K562 (cell line): ENCODE data around the gene SPRYD7. TPM values are rescaled to one million over a fixed set of nuclear protein-coding genes. Genes with fewer than 3 reads are reported as not detected.

Source experiments
- ATAC-seq: fragments of 200-7000 bp; cut with Tn5 transposase; 3 replicates; pipeline ENCODE4 v1.9.1; 2020; ENCODE audit warnings: moderate library complexity
- BruUV-seq: library from RNA; stranded (reverse); fragments of 400-500 nt; replicated peaks from 2 replicates; lab custom pipeline; 2021; lab: Mats Ljungman, UMichigan
- CTCF ChIA-PET: fragments of 300-600 bp; formaldehyde crosslinking; extraction: SDS; loops from one replicate; lab custom pipeline; 2021; ENCODE audit warnings: low intra/inter-chr PET ratio; lab: Yijun Ruan, JAX
- POLR2A ChIA-PET: fragments of 300-600, 350-650 bp; sonication (Branson Sonifier 250); formaldehyde crosslinking; extraction: SDS; loops from one replicate; lab custom pipeline; 2021; ENCODE audit warnings: antibody characterized with exemption, inconsistent platforms; lab: Yijun Ruan, JAX
- DNase-seq, 4 experiments: peaks; one replicate each; pipeline versions ENCODE4 v3.0.0 to v3.0.0-alpha.2; 2011 to 2018; ENCODE audit warnings: low spot score in 3 of 4, mixed read lengths in 3 of 4; ENCODE audit errors: extremely low read depth in 1 of 4
- FAIRE-seq: peaks from 2 replicates; lab custom pipeline; 2011; peaks lifted over from hg19 to GRCh38; lab: Jason Lieb, UNC
- H2AFZ ChIP-seq: 2 replicates; pipeline ENCODE4 v1.6.0; 2011; ENCODE audit warnings: low read depth, low read length, control low read depth, inconsistent platforms
- H3K27ac ChIP-seq: fragments of 200-600 bp; 3 replicates; pipeline ENCODE4 v1.8.0; 2011; ENCODE audit warnings: low read depth, mild to moderate bottlenecking, control low read depth, inconsistent platforms, low read length, moderate library complexity, mixed read lengths; ENCODE audit errors: extremely low read depth
- H3K27me3 ChIP-seq, 2 experiments: fragments of 300-600 bp in 1 of 2; 2 replicates in 1 of 2; 3 replicates in 1 of 2; pipeline versions ENCODE4 v1.6.0 to v1.8.0; 2011; ENCODE audit warnings: inconsistent platforms in 2 of 2, low read length in 2 of 2, mild to moderate bottlenecking in 1 of 2, mixed read lengths in 1 of 2, moderate library complexity in 1 of 2; ENCODE audit not compliant: control insufficient read depth in 2 of 2, insufficient read depth in 2 of 2
- H3K36me3 ChIP-seq: fragments of 300-600 bp; 3 replicates; pipeline ENCODE4 v1.8.0; 2011; ENCODE audit warnings: mild to moderate bottlenecking, low read length, inconsistent platforms; ENCODE audit not compliant: control insufficient read depth, insufficient read depth
- H3K4me1 ChIP-seq, 2 experiments: fragments of 200-600 bp in 1 of 2; replicated peaks in 1 of 2; 2 replicates in 1 of 2; 3 replicates in 1 of 2; pipeline versions ENCODE4 v1.5.1 to v1.8.0; 2011; ENCODE audit warnings: inconsistent platforms in 2 of 2, low read length in 2 of 2, mild to moderate bottlenecking in 1 of 2, mixed read lengths in 1 of 2, moderate library complexity in 1 of 2; ENCODE audit not compliant: control insufficient read depth in 2 of 2, insufficient read depth in 2 of 2
- H3K4me2 ChIP-seq: 2 replicates; pipeline ENCODE4 v1.6.1; 2011; ENCODE audit warnings: low read length, control low read depth, inconsistent platforms, mixed read lengths; ENCODE audit not compliant: insufficient read depth
- H3K4me3 ChIP-seq: fragments of 200-600 bp; sonication (generic), shearing (Covaris generic); 2 replicates; pipeline ENCODE4 v1.5.1; 2016; ENCODE audit warnings: control low read depth, inconsistent platforms
- H3K79me2 ChIP-seq: fragments of 200-600 bp; 3 replicates; pipeline ENCODE4 v1.8.0; 2011; ENCODE audit warnings: low read length, inconsistent platforms; ENCODE audit not compliant: control insufficient read depth, insufficient read depth
- H3K9ac ChIP-seq, 2 experiments: 2 replicates each; pipeline versions ENCODE4 v1.6.0 to v1.6.1; 2011; ENCODE audit warnings: low read depth in 2 of 2, low read length in 2 of 2, control low read depth in 1 of 2, inconsistent platforms in 1 of 2, mild to moderate bottlenecking in 1 of 2, mixed read lengths in 1 of 2; ENCODE audit not compliant: insufficient read depth in 1 of 2
- H3K9me1 ChIP-seq: one replicate; pipeline ENCODE4 v1.6.0; 2011; ENCODE audit warnings: inconsistent platforms, mild to moderate bottlenecking, low read length, moderate library complexity; ENCODE audit not compliant: control insufficient read depth, insufficient read depth
- H3K9me3 ChIP-seq: replicated peaks from 2 replicates; pipeline ENCODE4 v1.5.1; 2011; ENCODE audit warnings: low read depth, low read length, inconsistent platforms; ENCODE audit not compliant: control insufficient read depth, insufficient read depth
- H4K20me1 ChIP-seq: replicated peaks from 2 replicates; pipeline ENCODE4 v1.6.1; 2011; ENCODE audit warnings: low read length, inconsistent platforms, mixed read lengths; ENCODE audit not compliant: control insufficient read depth, insufficient read depth
- ARID1B ChIP-seq: fragments of 450-650 bp; IDR thresholded peaks from 2 replicates; pipeline ENCODE4 v1.6.1; 2016; ENCODE audit warnings: antibody characterized with exemption, mild to moderate bottlenecking, inconsistent platforms
- ARID4B ChIP-seq: sonication (generic); formaldehyde crosslinking; IDR thresholded peaks from 2 replicates; pipeline ENCODE4 v1.8.0; 2022; ENCODE audit warnings: mild to moderate bottlenecking, missing genetic modification reagents
- ATF7 ChIP-seq: fragments of 450-650 bp; IDR thresholded peaks from 2 replicates; pipeline ENCODE4 v1.7.1; 2014; ENCODE audit warnings: mild to moderate bottlenecking, moderate library complexity
- BRD9 ChIP-seq: fragments of 450-650 bp; IDR thresholded peaks from 2 replicates; pipeline ENCODE4 v1.6.1; 2018; ENCODE audit warnings: low read depth; ENCODE audit not compliant: partially characterized antibody
- CEBPB ChIP-seq: fragments of 450-650 bp; IDR thresholded peaks from 2 replicates; pipeline ENCODE4 v1.6.1; 2016; ENCODE audit warnings: missing genetic modification characterization, missing compliant biosample characterization
- DNMT1 ChIP-seq: fragments of 450-650 bp; IDR thresholded peaks from 2 replicates; pipeline ENCODE4 v1.6.1; 2016; ENCODE audit warnings: antibody characterized with exemption, mild to moderate bottlenecking
- HINFP ChIP-seq: fragments of 450-650 bp; conservative IDR thresholded peaks from 2 replicates; pipeline ENCODE4 v1.6.1; 2016; ENCODE audit warnings: missing genetic modification characterization, low read depth, mild to moderate bottlenecking, control low read depth, missing compliant biosample characterization
- IRF1 ChIP-seq: sonication (generic); formaldehyde crosslinking; IDR thresholded peaks from 2 replicates; pipeline ENCODE4 v1.8.0; 2022; ENCODE audit warnings: missing genetic modification reagents, mild to moderate bottlenecking, borderline replicate concordance
- JUN ChIP-seq, 2 experiments: sonication (generic) in 1 of 2; formaldehyde crosslinking in 1 of 2; IDR thresholded peaks; 2 replicates each; pipeline versions ENCODE4 v1.6.1 to v1.8.0; 2012 to 2022; ENCODE audit warnings: borderline replicate concordance in 2 of 2, mild to moderate bottlenecking in 2 of 2, improper control_type of control experiment in 1 of 2, low read depth in 1 of 2, low read length in 1 of 2, missing genetic modification reagents in 1 of 2
- LEF1 ChIP-seq: fragments of 450-650 bp; IDR thresholded peaks from 2 replicates; pipeline ENCODE4 v1.6.1; 2016; ENCODE audit warnings: mild to moderate bottlenecking
- MAFF ChIP-seq: IDR thresholded peaks from 2 replicates; pipeline ENCODE4 v1.6.1; 2012; ENCODE audit warnings: low read length, improper control_type of control experiment
- NFE2 ChIP-seq: IDR thresholded peaks from 2 replicates; pipeline ENCODE4 v1.6.1; 2014; ENCODE audit warnings: antibody characterized with exemption, low read depth
- SUPT5H ChIP-seq: fragments of 450-650 bp; IDR thresholded peaks from 2 replicates; pipeline ENCODE4 v1.6.1; 2016
- ZFP36 ChIP-seq: fragments of 150-350 bp; IDR thresholded peaks from 2 replicates; pipeline ENCODE4 v1.6.1; 2018; ENCODE audit warnings: low read length, low read depth; ENCODE audit not compliant: partially characterized antibody
- ZNF316 ChIP-seq: fragments of 450-650 bp; IDR thresholded peaks from 2 replicates; pipeline ENCODE4 v1.6.1; 2016
- ZNF785 ChIP-seq: fragments of 250-450 bp; sonication (Bioruptor Pico); IDR thresholded peaks from 2 replicates; pipeline ENCODE4 v1.4.0; 2020; ENCODE audit warnings: mild to moderate bottlenecking
- WGBS: fragments of 100-300 bp; shearing (Covaris generic); methylation state at CpG from one replicate; pipeline ENCODE4 v1.1.6; 2016; ENCODE audit warnings: low coverage, mixed read lengths; ENCODE audit not compliant: insufficient coverage; ENCODE audit errors: missing lambda C conversion rate; 5-methylcytosine and 5-hydroxymethylcytosine counted together
- in situ Hi-C: fragments of 300-500 bp; cut with MboI; formaldehyde crosslinking; loops from 4 replicates; pipeline ENCODE4 v1.15.0; 2018; ENCODE audit warnings: inconsistent platforms, mixed read lengths
- intact Hi-C: fragments of 100-400 bp; cut with micrococcal nuclease; formaldehyde crosslinking; loops from 2 replicates; pipeline ENCODE4 v1.14.2; 2022
- polyA plus RNA-seq, 8 experiments: library from polyadenylated mRNA; depleted of rRNA in 4 of 8; stranded (reverse) in 5 of 8; unstranded in 3 of 8; fragments of >200 nt; fragmentation: Nextera tagmentation in 2 of 8; fragmentation: Illumina TruSeq in 1 of 8; extraction: Ambion mirVana in 2 of 8; extraction: Trizol in 1 of 8; gene quantifications; 2 replicates each; pipeline versions ENCODE4 v1.2.1 to v1.2.3, GENCODE V29; 2011 to 2014; ENCODE audit warnings: inconsistent platforms in 1 of 8, missing spikeins in 1 of 8
- total RNA-seq, 7 experiments: library from RNA; depleted of rRNA in 6 of 7; stranded (reverse); fragments of >200 nt in 6 of 7; fragmentation: Illumina TruSeq in 2 of 7; extraction: Trizol in 2 of 7; gene quantifications; 2 replicates each; pipeline versions ENCODE4 v1.2.1 to v1.2.3, GENCODE V29; 2011 to 2021; ENCODE audit warnings: low replicate concordance in 1 of 7
- TF ChIP-seq, protein P1 (sequence below): fragments of 450-650 bp; formaldehyde crosslinking; IDR thresholded peaks from 2 replicates; pipeline ENCODE4 v1.4.0; 2022; ENCODE audit warnings: missing genetic modification characterization

Gene SPRYD7
- total and polyA plus RNA-seq, 9 of the 15 experiments (the other 6 are each of a cell fraction or from before 2014, with no cell fraction given), result 4.3 to 11.0 (median 7.9) TPM

- BruUV-seq, result TSS peak; percentile 37
- H3K9ac ChIP-seq, result no peak overlapping the region
- FAIRE-seq (no peak), DNase-seq (no peak), ATAC-seq (no peak)
- H3K4me3 ChIP-seq, result no peak overlapping the region
- no peaks in the 10 kb centered on the region for H3K9me3 ChIP-seq
- H3K9me1 ChIP-seq, result no peaks in the 10 kb centered on the region
- no peaks in the 10 kb centered on the region for H4K20me1 ChIP-seq
- POLR2A ChIA-PET, result no interaction called here
- H3K27me3 ChIP-seq, result no peaks in the 10 kb centered on the region
- intact Hi-C loops (no loop called here), in situ Hi-C loops (no loop called here)
- 100% methylated on average over 1 of the region's 1 CpG for WGBS
- H3K36me3 ChIP-seq, result peaks cover 24% of the 10 kb centered on the region; the same call in 2 of the 3 replicates
- no peak overlapping the region for H2AFZ ChIP-seq
- H3K27ac ChIP-seq, result no peak overlapping the region
- H3K4me1 ChIP-seq, result no peaks in the 10 kb centered on the region
- H3K79me2 ChIP-seq, result no peaks in the 10 kb centered on the region
- H3K4me2 ChIP-seq, result no peak overlapping the region
- CTCF ChIA-PET, result interaction anchor here (0.6 kb wide), 1 partner anchor 215 kb away, joined by 3 read pairs; no protein-coding TSS in a partner anchor
- TF ChIP-seq MAFF (peak; percentile 54), ZFP36 (no peak), IRF1 (CRISPR knock-in tag) (no peak), ARID4B (CRISPR knock-in tag) (no peak), CEBPB (tag) (no peak), ARID1B (peak; percentile 24; the same call in 1 of the 2 replicates), ZNF785 (CRISPR knock-in tag) (no peak), SUPT5H (no peak), ATF7 (no peak), LEF1 (no peak), BRD9 (no peak), DNMT1 (no peak), JUN (IDR thresholded peaks at IDR 0.05; ENCODE audit: borderline replicate concordance, low read depth, low read length) (no peak), JUN (CRISPR knock-in tag; IDR thresholded peaks at IDR 0.05; ENCODE audit: borderline replicate concordance) (no peak), ZNF316 (peak; percentile 93), NFE2 (0 out of 2 replicates have a peak, but pooled peaks have one; percentile 12), HINFP (tag) (no peak)
- TF ChIP-seq, protein P1, sequence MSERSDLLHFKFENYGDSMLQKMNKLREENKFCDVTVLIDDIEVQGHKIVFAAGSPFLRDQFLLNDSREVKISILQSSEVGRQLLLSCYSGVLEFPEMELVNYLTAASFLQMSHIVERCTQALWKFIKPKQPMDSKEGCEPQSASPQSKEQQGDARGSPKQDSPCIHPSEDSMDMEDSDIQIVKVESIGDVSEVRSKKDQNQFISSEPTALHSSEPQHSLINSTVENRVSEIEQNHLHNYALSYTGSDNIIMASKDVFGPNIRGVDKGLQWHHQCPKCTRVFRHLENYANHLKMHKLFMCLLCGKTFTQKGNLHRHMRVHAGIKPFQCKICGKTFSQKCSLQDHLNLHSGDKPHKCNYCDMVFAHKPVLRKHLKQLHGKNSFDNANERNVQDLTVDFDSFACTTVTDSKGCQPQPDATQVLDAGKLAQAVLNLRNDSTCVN, result no peak
Observed at GRCh38 chr13:49914947-49915346, 21.2 kb downstream of the SPRYD7 start.
